IMR-90 (cell line): ENCODE data around the gene SLC29A2.

ENCODE experiments used
- CEBPB ChIP-seq: IDR thresholded peaks from 2 replicates; pipeline ENCODE4 v1.6.1; 2012; ENCODE audit warnings: low read depth, low read length, improper control_type of control experiment
- POLR2A ChIP-seq: IDR thresholded peaks from 2 replicates; pipeline ENCODE4 v1.6.1; 2012; ENCODE audit warnings: mild to moderate bottlenecking, low read depth, low read length
- RCOR1 ChIP-seq: IDR thresholded peaks from 2 replicates; pipeline ENCODE4 v1.6.1; 2012; ENCODE audit warnings: mild to moderate bottlenecking, low read length, improper control_type of control experiment; ENCODE audit not compliant: insufficient replicate concordance
- TF ChIP-seq, protein P1 (sequence below): conservative IDR thresholded peaks from 2 replicates; pipeline ENCODE4 v1.5.1; 2012; ENCODE audit warnings: mild to moderate bottlenecking, low read depth, low read length, improper control_type of control experiment

DNA sequence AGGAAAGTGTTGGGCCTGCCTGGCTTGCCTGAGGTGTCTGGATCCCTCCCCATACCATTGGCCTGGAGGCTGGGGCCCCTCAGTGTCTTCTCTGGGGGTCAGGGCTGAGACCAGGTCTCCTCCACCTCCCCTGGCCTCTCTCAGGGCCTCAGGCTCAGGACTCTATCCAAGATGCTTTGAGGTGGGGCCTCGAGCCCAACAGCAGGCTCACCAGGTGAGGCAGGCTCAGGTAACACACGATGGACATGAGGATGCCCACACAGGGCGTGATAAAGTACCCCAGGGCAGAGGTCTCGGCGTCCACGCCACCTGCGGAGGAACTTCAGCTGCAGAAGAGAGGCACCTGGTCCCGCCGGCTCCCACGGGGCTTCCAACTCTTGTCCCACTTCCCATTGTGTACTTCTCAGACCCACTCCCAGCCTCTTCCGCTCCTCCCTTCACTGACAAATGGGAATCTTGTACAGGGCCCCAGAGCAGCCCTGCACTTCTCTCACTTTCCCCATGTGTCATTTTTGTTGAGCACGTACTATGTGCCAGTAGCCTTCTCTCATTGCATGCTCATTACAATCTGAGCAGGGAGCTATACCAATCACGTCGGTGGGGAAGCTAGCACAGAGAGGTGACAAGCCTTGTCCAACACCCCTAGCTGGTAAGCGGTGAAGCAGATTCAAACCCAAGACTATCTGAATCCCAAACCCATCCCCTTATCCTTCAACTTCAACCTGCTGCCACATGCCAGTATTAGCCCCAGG is 3.8 kb downstream of the SLC29A2 start:
- TF ChIP-seq, protein P1, sequence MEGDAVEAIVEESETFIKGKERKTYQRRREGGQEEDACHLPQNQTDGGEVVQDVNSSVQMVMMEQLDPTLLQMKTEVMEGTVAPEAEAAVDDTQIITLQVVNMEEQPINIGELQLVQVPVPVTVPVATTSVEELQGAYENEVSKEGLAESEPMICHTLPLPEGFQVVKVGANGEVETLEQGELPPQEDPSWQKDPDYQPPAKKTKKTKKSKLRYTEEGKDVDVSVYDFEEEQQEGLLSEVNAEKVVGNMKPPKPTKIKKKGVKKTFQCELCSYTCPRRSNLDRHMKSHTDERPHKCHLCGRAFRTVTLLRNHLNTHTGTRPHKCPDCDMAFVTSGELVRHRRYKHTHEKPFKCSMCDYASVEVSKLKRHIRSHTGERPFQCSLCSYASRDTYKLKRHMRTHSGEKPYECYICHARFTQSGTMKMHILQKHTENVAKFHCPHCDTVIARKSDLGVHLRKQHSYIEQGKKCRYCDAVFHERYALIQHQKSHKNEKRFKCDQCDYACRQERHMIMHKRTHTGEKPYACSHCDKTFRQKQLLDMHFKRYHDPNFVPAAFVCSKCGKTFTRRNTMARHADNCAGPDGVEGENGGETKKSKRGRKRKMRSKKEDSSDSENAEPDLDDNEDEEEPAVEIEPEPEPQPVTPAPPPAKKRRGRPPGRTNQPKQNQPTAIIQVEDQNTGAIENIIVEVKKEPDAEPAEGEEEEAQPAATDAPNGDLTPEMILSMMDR = no peak
- no peak for TF ChIP-seq RCOR1
- TF ChIP-seq POLR2A = no peak
- TF ChIP-seq CEBPB = no peak
